Measurements from ENCODE around the gene ABCC6. TPM values are rescaled to one million over a fixed set of nuclear protein-coding genes. Genes with fewer than 3 reads are reported as not detected.

The ABCC6 gene
- total and polyA plus RNA-seq, 2 donors (not counting 3 experiments of a cell fraction or from before 2014, with no cell fraction given) = 0.07 to 0.84 TPM

DNA sequence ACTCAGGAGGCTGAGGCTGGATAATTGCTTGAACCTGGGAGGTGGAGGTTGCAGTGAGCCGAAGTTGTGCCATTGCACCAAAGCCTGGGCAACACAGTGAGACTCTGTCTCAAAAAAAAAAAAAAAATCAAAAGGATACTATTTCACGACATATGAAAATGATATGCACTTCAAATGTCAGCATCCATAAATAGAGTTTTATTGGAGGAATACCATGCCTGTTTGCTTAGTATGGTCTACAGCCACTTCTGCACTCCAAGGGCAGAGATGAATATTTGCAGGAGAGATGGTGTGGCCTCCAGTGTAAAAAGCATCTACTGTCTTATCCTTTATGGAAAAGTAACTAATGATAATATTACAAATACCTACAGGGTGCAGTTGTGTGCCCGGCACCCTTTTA is 27.2 kb downstream of the ABCC6 start:
- no peak overlapping the region for H3K4me2 ChIP-seq (ENCODE audit: insufficient read depth, low read length)
- ChIA-PET POLR2A (no interaction called here), CTCF (no interaction called here)
- no peaks in the 10 kb centered on the region for H3K79me2 ChIP-seq (ENCODE audit: control insufficient read depth, insufficient read depth, low read length)
- dilution Hi-C loops (cut with MboI; ENCODE audit: extremely low pct_ligation_motif_present, low sequenced_read_pairs) = no loop called here
- FAIRE-seq = no peak
- intact Hi-C loops (cut with micrococcal nuclease) = loop anchor here (10.0 kb wide), 1 partner anchor 321 kb away; no protein-coding TSS in a partner anchor
- DNase-seq (ENCODE audit: low read depth, low spot score) = no peak
- no peak overlapping the region for H3K9ac ChIP-seq (replicated peaks; ENCODE audit: extremely low read depth, insufficient read depth, low read length)
- H3K4me1 ChIP-seq (ENCODE audit: control insufficient read depth, extremely low read depth, insufficient read depth, low read length) = no peaks in the 10 kb centered on the region
- no peaks in the 10 kb centered on the region for H3K27me3 ChIP-seq (ENCODE audit: control insufficient read depth in 2 of 2, insufficient read depth in 2 of 2, low read length in 2 of 2)
- BruUV-seq (replicated peaks) = no TSS peak
- TF ChIP-seq, protein P1, sequence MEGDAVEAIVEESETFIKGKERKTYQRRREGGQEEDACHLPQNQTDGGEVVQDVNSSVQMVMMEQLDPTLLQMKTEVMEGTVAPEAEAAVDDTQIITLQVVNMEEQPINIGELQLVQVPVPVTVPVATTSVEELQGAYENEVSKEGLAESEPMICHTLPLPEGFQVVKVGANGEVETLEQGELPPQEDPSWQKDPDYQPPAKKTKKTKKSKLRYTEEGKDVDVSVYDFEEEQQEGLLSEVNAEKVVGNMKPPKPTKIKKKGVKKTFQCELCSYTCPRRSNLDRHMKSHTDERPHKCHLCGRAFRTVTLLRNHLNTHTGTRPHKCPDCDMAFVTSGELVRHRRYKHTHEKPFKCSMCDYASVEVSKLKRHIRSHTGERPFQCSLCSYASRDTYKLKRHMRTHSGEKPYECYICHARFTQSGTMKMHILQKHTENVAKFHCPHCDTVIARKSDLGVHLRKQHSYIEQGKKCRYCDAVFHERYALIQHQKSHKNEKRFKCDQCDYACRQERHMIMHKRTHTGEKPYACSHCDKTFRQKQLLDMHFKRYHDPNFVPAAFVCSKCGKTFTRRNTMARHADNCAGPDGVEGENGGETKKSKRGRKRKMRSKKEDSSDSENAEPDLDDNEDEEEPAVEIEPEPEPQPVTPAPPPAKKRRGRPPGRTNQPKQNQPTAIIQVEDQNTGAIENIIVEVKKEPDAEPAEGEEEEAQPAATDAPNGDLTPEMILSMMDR (IDR thresholded peaks at IDR 0.05; ENCODE audit: extremely low read depth in 1 of 2, insufficient read depth in 1 of 2, low read depth in 1 of 2, low read length in 2 of 2) = no peak
- TF ChIP-seq, protein P2, sequence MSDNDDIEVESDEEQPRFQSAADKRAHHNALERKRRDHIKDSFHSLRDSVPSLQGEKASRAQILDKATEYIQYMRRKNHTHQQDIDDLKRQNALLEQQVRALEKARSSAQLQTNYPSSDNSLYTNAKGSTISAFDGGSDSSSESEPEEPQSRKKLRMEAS (IDR thresholded peaks at IDR 0.05; ENCODE audit: insufficient read depth, insufficient read length) = no peak
- TF ChIP-seq POLR2A (IDR thresholded peaks at IDR 0.05; ENCODE audit: low read depth, low read length) = no peak
- TF ChIP-seq FOS (IDR thresholded peaks at IDR 0.05; ENCODE audit: borderline replicate concordance, insufficient read depth, low read length) = no peak
- no peak for TF ChIP-seq POLR2AphosphoS5 (IDR thresholded peaks at IDR 0.05; ENCODE audit: insufficient read depth, low read depth, low read length)
- no peak for TF ChIP-seq MYC (IDR thresholded peaks at IDR 0.05; ENCODE audit: low read depth, low read length)
- no peak for TF ChIP-seq EZH2 (IDR thresholded peaks at IDR 0.05; ENCODE audit: borderline replicate concordance, low read depth, low read length, severe bottlenecking)
- no peak for TF ChIP-seq JUN (IDR thresholded peaks at IDR 0.05; ENCODE audit: borderline replicate concordance, insufficient read depth, insufficient read length, low read depth)
- no peak for TF ChIP-seq GATA2 (IDR thresholded peaks at IDR 0.05; ENCODE audit: insufficient read depth, insufficient read length, low read depth, low read length)
- no peaks in the 10 kb centered on the region for H3K9me3 ChIP-seq (replicated peaks; ENCODE audit: control insufficient read depth, insufficient read depth, low read length)
- H3K27ac ChIP-seq (ENCODE audit: insufficient read depth, low read depth, low read length) = no peak overlapping the region
- no peaks in the 10 kb centered on the region for H3K9me1 ChIP-seq (replicated peaks; ENCODE audit: control insufficient read depth, extremely low read depth, insufficient read depth, low read length)
- no peak overlapping the region for H2AFZ ChIP-seq (ENCODE audit: low read depth, low read length)
- no peak overlapping the region for H3K4me3 ChIP-seq (replicated peaks in 1 of 3; ENCODE audit: insufficient read depth in 1 of 3, low read depth in 1 of 3, low read length in 3 of 3)
- H4K20me1 ChIP-seq (replicated peaks; ENCODE audit: control insufficient read depth, extremely low read depth, insufficient read depth, low read length) = no peaks in the 10 kb centered on the region
- H3K36me3 ChIP-seq (ENCODE audit: control insufficient read depth in 2 of 2, extremely low read depth in 1 of 2, insufficient read depth in 2 of 2, low read length in 2 of 2) = no peaks in the 10 kb centered on the region

All from endothelial cell of umbilical vein (primary cell).